Neural cell (in vitro differentiated cells): Measurements from ENCODE around the gene TBC1D30. TPM values are rescaled to one million over a fixed set of nuclear protein-coding genes. Genes with fewer than 3 reads are reported as not detected.
A peak's percentile ranks its signal among the peaks of the same experiment; 100 is the strongest.
"Not testable (repeated sequence)": the region's sequence is repeated elsewhere in the genome, so short reads cannot be mapped to it uniquely, and the experiment has no call there.

Source experiments
- H2AFZ ChIP-seq: fragments of 200-600, 300-800 bp; sonication (generic), shearing (Covaris generic); 2 replicates; pipeline ENCODE4 v1.6.0; 2014; ENCODE audit warnings: low read depth, mild to moderate bottlenecking, antibody characterized with exemption, low read length, moderate library complexity
- H3F3A ChIP-seq: fragments of 200-600 bp; shearing (Covaris generic); 2 replicates; pipeline ENCODE4 v1.6.1; 2016; ENCODE audit warnings: mild to moderate bottlenecking, moderate library complexity, mixed read lengths, antibody characterized with exemption, low read length; ENCODE audit not compliant: insufficient read depth, poor library complexity, severe bottlenecking
- H3K27ac ChIP-seq: fragments of 200-600, 300-800 bp; sonication (generic), shearing (Covaris generic); 2 replicates; pipeline ENCODE4 v1.5.1; 2014; ENCODE audit warnings: mild to moderate bottlenecking, low read length, moderate library complexity
- H3K27me3 ChIP-seq: fragments of 300-800, 200-600 bp; sonication (generic), shearing (Covaris generic); 2 replicates; pipeline ENCODE4 v1.6.0; 2014; ENCODE audit warnings: mild to moderate bottlenecking, low read depth, low read length, moderate library complexity; ENCODE audit not compliant: insufficient read depth
- H3K36me3 ChIP-seq: fragments of 300-800, 200-600 bp; sonication (generic), shearing (Covaris generic); 2 replicates; pipeline ENCODE4 v1.5.1; 2014; ENCODE audit warnings: mild to moderate bottlenecking, antibody characterized with exemption, low read length, moderate library complexity; ENCODE audit not compliant: insufficient read depth
- H3K4me2 ChIP-seq: fragments of 300-800, 200-600 bp; sonication (generic), shearing (Covaris generic); 2 replicates; pipeline ENCODE4 v1.6.0; 2014; ENCODE audit warnings: mild to moderate bottlenecking, low read length
- H3K4me3 ChIP-seq: fragments of 300-800, 200-600 bp; sonication (generic), shearing (Covaris generic); 2 replicates; pipeline ENCODE4 v1.5.1; 2014; ENCODE audit warnings: mild to moderate bottlenecking, low read length, moderate library complexity
- H3K79me2 ChIP-seq: fragments of 200-600 bp; shearing (Covaris generic); replicated peaks from 2 replicates; pipeline ENCODE4 v1.6.0; 2014; ENCODE audit warnings: mild to moderate bottlenecking, low read length, moderate library complexity; ENCODE audit not compliant: insufficient read depth
- H3K9ac ChIP-seq: fragments of 300-800, 200-600 bp; sonication (generic), shearing (Covaris generic); 2 replicates; pipeline ENCODE4 v1.6.1; 2016; ENCODE audit warnings: mild to moderate bottlenecking, low read length, mixed read lengths
- H3K9me2 ChIP-seq: fragments of 200-600 bp; shearing (Covaris generic); 2 replicates; pipeline ENCODE4 v1.6.1; 2016; ENCODE audit warnings: mild to moderate bottlenecking, low read length, mixed read lengths; ENCODE audit not compliant: insufficient read depth
- H3K9me3 ChIP-seq: fragments of 200-600, 300-800 bp; sonication (generic), shearing (Covaris generic); 2 replicates; pipeline ENCODE4 v1.6.1; 2016; ENCODE audit warnings: mild to moderate bottlenecking, mixed run types, low read length, moderate library complexity, mixed read lengths
- H4K20me1 ChIP-seq: fragments of 200-600 bp; shearing (Covaris generic); 2 replicates; pipeline ENCODE4 v1.6.1; 2016; ENCODE audit warnings: mild to moderate bottlenecking, mixed run types; ENCODE audit not compliant: insufficient read depth
- CTCF ChIP-seq: fragments of 450-650 bp; IDR thresholded peaks from 2 replicates; pipeline ENCODE4 v1.5.1; 2014; ENCODE audit warnings: antibody characterized with exemption, mild to moderate bottlenecking, moderate library complexity; ENCODE audit not compliant: poor library complexity, severe bottlenecking
- EP300 ChIP-seq: fragments of 450-650 bp; conservative IDR thresholded peaks from 2 replicates; pipeline ENCODE4 v1.6.1; 2014; ENCODE audit warnings: antibody characterized with exemption, mild to moderate bottlenecking, moderate library complexity; ENCODE audit not compliant: poor library complexity, severe bottlenecking
- EZH2 ChIP-seq: fragments of 200-600, 300-800 bp; shearing (Covaris generic), sonication (generic); IDR thresholded peaks from 2 replicates; pipeline ENCODE4 v1.6.1; 2014; ENCODE audit warnings: antibody characterized with exemption, low read length, borderline replicate concordance, mild to moderate bottlenecking; ENCODE audit not compliant: insufficient read depth, poor library complexity, severe bottlenecking
- MXI1 ChIP-seq: fragments of 450-650 bp; conservative IDR thresholded peaks from 2 replicates; pipeline ENCODE4 v1.6.1; 2014; ENCODE audit warnings: antibody characterized with exemption, mild to moderate bottlenecking; ENCODE audit not compliant: poor library complexity, severe bottlenecking
- POLR2AphosphoS5 ChIP-seq: IDR thresholded peaks from 2 replicates; pipeline ENCODE4 v1.6.1; 2012
- RAD21 ChIP-seq: fragments of 450-650 bp; conservative IDR thresholded peaks from 2 replicates; pipeline ENCODE4 v1.6.1; 2014; ENCODE audit warnings: antibody characterized with exemption, mild to moderate bottlenecking, moderate library complexity
- REST ChIP-seq: IDR thresholded peaks from 2 replicates; pipeline ENCODE4 v1.6.1; 2012; ENCODE audit warnings: borderline replicate concordance
- SMC3 ChIP-seq: fragments of 450-650 bp; conservative IDR thresholded peaks from 2 replicates; pipeline ENCODE4 v1.6.1; 2014; ENCODE audit warnings: antibody characterized with exemption, mild to moderate bottlenecking, moderate library complexity; ENCODE audit not compliant: poor library complexity
- TAF1 ChIP-seq: IDR thresholded peaks from 2 replicates; pipeline ENCODE4 v1.6.1; 2012; ENCODE audit warnings: low read depth
- polyA plus RNA-seq: library from polyadenylated mRNA; depleted of rRNA; stranded (reverse); fragments of >200 nt; gene quantifications from 2 replicates; pipeline ENCODE4 v1.2.3, GENCODE V29; 2014

Gene TBC1D30
- polyA plus RNA-seq, 1 donor from 2014 or later, result 17.6 TPM

- not testable (repeated sequence) for H3K9ac ChIP-seq, H3F3A ChIP-seq, H3K9me2 ChIP-seq, H3K4me3 ChIP-seq, H3K4me2 ChIP-seq, H3K9me3 ChIP-seq, H3K27me3 ChIP-seq, H3K27ac ChIP-seq, H2AFZ ChIP-seq, H3K36me3 ChIP-seq, H3K79me2 ChIP-seq, H4K20me1 ChIP-seq
- TF ChIP-seq RAD21 (peak; percentile 60), CTCF (peak; percentile 67), SMC3 (peak; percentile 60)
Measured at GRCh38 chr12:64802180-64802775, 22.2 kb upstream of the TBC1D30 start.

GRCh38 chr12:64806173-64806572 is 18.3 kb upstream of the TBC1D30 start:
- Histone ChIP-seq H3K4me3 (no peak overlapping the region), H3K79me2 (no peaks in the 10 kb centered on the region), H3K36me3 (no peaks in the 10 kb centered on the region), H4K20me1 (no peaks in the 10 kb centered on the region), H3K27ac (no peak overlapping the region), H3F3A (no peaks in the 10 kb centered on the region), H3K9me3 (no peaks in the 10 kb centered on the region), H3K9me2 (no peaks in the 10 kb centered on the region), H3K27me3 (no peaks in the 10 kb centered on the region), H3K9ac (no peak overlapping the region), H3K4me2 (no peak overlapping the region), H2AFZ (no peak overlapping the region)
- TF ChIP-seq MXI1 (no peak), RAD21 (no peak), SMC3 (no peak), REST (no peak), TAF1 (no peak), EP300 (no peak), EZH2 (no peak), POLR2AphosphoS5 (no peak), CTCF (no peak)
